Neural progenitor cell (in vitro differentiated cells): ENCODE measurements around the gene MYOZ3. TPM values are rescaled to one million over a fixed set of nuclear protein-coding genes. Genes with fewer than 3 reads are reported as not detected.

Experiments used
- DNase-seq: peaks from one replicate; pipeline ENCODE4 v3.0.0-alpha.2; 2016; ENCODE audit warnings: low spot score
- H2AFZ ChIP-seq: fragments of 200-600 bp; sonication (generic); replicated peaks from 2 replicates; pipeline ENCODE4 v1.6.1; 2016; ENCODE audit warnings: antibody characterized with exemption
- H3F3A ChIP-seq: fragments of 200-600 bp; sonication (generic); 2 replicates; pipeline ENCODE4 v1.6.1; 2016; ENCODE audit warnings: antibody characterized with exemption, low read depth
- H3K27ac ChIP-seq: fragments of 200-600 bp; sonication (generic); 2 replicates; pipeline ENCODE4 v1.5.1; 2016; ENCODE audit warnings: mild to moderate bottlenecking
- H3K27me3 ChIP-seq: fragments of 200-600 bp; sonication (generic); 2 replicates; pipeline ENCODE4 v1.6.1; 2016; ENCODE audit warnings: mild to moderate bottlenecking, moderate library complexity
- H3K36me3 ChIP-seq: fragments of 200-600 bp; sonication (generic); 2 replicates; pipeline ENCODE4 v1.5.1; 2016
- H3K4me1 ChIP-seq: fragments of 200-600 bp; sonication (generic); 2 replicates; pipeline ENCODE4 v1.6.1; 2016; ENCODE audit warnings: mixed run types
- H3K4me2 ChIP-seq: fragments of 200-600 bp; sonication (generic); 2 replicates; pipeline ENCODE4 v1.6.1; 2016
- H3K4me3 ChIP-seq: fragments of 200-600 bp; sonication (generic); 2 replicates; pipeline ENCODE4 v1.5.1; 2016
- H3K79me2 ChIP-seq: fragments of 200-600 bp; sonication (generic); 2 replicates; pipeline ENCODE4 v1.6.1; 2016; ENCODE audit warnings: low read depth
- H3K9ac ChIP-seq: fragments of 200-600 bp; sonication (generic); 2 replicates; pipeline ENCODE4 v1.6.1; 2016
- H3K9me3 ChIP-seq: fragments of 200-600 bp; sonication (generic); 2 replicates; pipeline ENCODE4 v1.5.1; 2016; ENCODE audit warnings: low read depth
- H4K20me1 ChIP-seq: fragments of 200-600 bp; sonication (generic); 2 replicates; pipeline ENCODE4 v1.6.1; 2016; ENCODE audit warnings: low read depth
- H3K27ac Mint-ChIP-seq: 3 replicates; pipeline ENCODE4 v1.8.0; 2021; ENCODE audit warnings: mixed read lengths
- H3K27me3 Mint-ChIP-seq: 2 replicates; pipeline ENCODE4 v1.8.0; 2022; ENCODE audit warnings: low read depth, mild to moderate bottlenecking, inconsistent platforms, moderate library complexity, mixed read lengths; ENCODE audit not compliant: insufficient read depth
- H3K36me3 Mint-ChIP-seq: 3 replicates; pipeline ENCODE4 v1.8.0; 2021; ENCODE audit warnings: mixed read lengths
- H3K4me1 Mint-ChIP-seq: 3 replicates; pipeline ENCODE4 v1.8.0; 2021; ENCODE audit warnings: mixed read lengths
- H3K4me3 Mint-ChIP-seq: 3 replicates; pipeline ENCODE4 v1.8.0; 2021; ENCODE audit warnings: mild to moderate bottlenecking, moderate library complexity, mixed read lengths
- H3K9me3 Mint-ChIP-seq: 3 replicates; pipeline ENCODE4 v1.8.0; 2020; ENCODE audit warnings: mixed read lengths
- CTCF ChIP-seq: fragments of 200-600 bp; sonication (generic); IDR thresholded peaks from 2 replicates; pipeline ENCODE4 v1.5.1; 2017; ENCODE audit warnings: antibody characterized with exemption, mild to moderate bottlenecking
- EZH2 ChIP-seq: fragments of 200-600 bp; sonication (generic); IDR thresholded peaks from 2 replicates; pipeline ENCODE4 v1.6.1; 2017; ENCODE audit warnings: antibody characterized with exemption, mild to moderate bottlenecking, moderate library complexity
- EZH2phosphoT487 ChIP-seq: fragments of 200-600 bp; sonication (generic); IDR thresholded peaks from 2 replicates; pipeline ENCODE4 v1.6.1; 2017; ENCODE audit warnings: antibody characterized with exemption
- total RNA-seq: library from RNA; depleted of rRNA; stranded (reverse); fragments of >200 nt; gene quantifications from 2 replicates; pipeline ENCODE4 v1.2.3, GENCODE V29; 2015; ENCODE audit warnings: low replicate concordance

MYOZ3 gene
- total RNA-seq, 1 donor from 2014 or later = 0.90 TPM

DNA sequence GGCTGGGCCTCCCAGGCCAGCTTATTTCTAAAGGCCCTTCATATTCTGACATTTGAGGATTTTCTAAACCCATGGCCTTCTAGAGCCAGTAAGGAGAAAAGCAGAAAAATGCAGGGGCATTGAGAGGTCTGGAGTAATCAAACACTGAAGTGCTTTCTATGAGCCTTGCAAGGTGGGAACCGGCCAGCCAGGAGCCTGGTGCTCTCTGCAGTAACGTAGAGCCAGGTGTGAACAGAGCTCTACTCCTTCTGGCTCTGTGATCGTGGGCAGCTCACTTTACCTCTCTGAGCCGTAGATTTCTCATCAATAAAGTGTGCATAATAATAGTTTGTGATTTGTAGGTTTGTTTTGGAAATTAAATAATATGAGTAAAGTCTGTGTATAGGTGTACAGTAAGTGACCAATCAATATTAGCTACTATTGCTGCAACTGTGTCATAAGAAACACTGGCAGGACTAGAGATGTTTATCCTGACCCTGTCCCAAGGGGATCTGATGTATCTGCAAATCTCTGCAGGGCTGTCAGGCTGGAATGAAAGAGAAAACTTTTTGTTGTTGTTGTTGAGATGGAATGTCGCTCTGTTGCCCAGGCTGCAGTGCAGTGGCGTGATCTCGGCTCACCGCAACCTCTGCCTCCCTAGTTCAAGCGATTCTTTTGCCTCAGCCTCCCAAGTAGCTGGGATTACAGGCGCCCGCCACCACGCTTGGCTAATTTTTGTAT is 17.9 kb upstream of the MYOZ3 start:
- no peak for TF ChIP-seq EZH2
- no peak for TF ChIP-seq CTCF
- no peak for TF ChIP-seq EZH2phosphoT487
- Mint-ChIP-seq H3K9me3 (no peaks in the 10 kb centered on the region), H3K36me3 (no peaks in the 10 kb centered on the region), H3K4me1 (peaks cover 59% of the 10 kb centered on the region), H3K4me3 (no peak overlapping the region), H3K27ac (no peak overlapping the region), H3K27me3 (peaks cover 14% of the 10 kb centered on the region)
- Histone ChIP-seq H3F3A (peaks cover 36% of the 10 kb centered on the region), H2AFZ (no peak overlapping the region), H3K4me3 (no peak overlapping the region), H3K27ac (no peak overlapping the region), H3K9me3 (no peaks in the 10 kb centered on the region), H3K79me2 (no peaks in the 10 kb centered on the region), H3K36me3 (no peaks in the 10 kb centered on the region), H3K27me3 (no peaks in the 10 kb centered on the region), H3K9ac (no peak overlapping the region), H3K4me1 (peaks cover 64% of the 10 kb centered on the region), H4K20me1 (no peaks in the 10 kb centered on the region), H3K4me2 (no peak overlapping the region)
- peak; percentile 1 for DNase-seq

GRCh38 chr5:150644058-150644457 is 17.0 kb upstream of the MYOZ3 start:
- Histone ChIP-seq H3K4me1 (peaks cover 56% of the 10 kb centered on the region), H3F3A (peaks cover 28% of the 10 kb centered on the region), H3K9me3 (no peaks in the 10 kb centered on the region), H3K79me2 (no peaks in the 10 kb centered on the region), H4K20me1 (no peaks in the 10 kb centered on the region), H3K27me3 (no peaks in the 10 kb centered on the region), H3K9ac (no peak overlapping the region), H3K4me2 (peak overlapping the region; percentile 63), H3K4me3 (no peak overlapping the region), H3K27ac (no peak overlapping the region), H2AFZ (no peak overlapping the region), H3K36me3 (no peaks in the 10 kb centered on the region)
- Mint-ChIP-seq H3K36me3 (no peaks in the 10 kb centered on the region), H3K4me1 (peaks cover 59% of the 10 kb centered on the region), H3K27ac (no peak overlapping the region), H3K27me3 (peaks cover 14% of the 10 kb centered on the region), H3K4me3 (no peak overlapping the region), H3K9me3 (no peaks in the 10 kb centered on the region)
- DNase-seq = peak; percentile 41
- no peak for TF ChIP-seq EZH2phosphoT487
- TF ChIP-seq CTCF = no peak
- no peak for TF ChIP-seq EZH2

DNA sequence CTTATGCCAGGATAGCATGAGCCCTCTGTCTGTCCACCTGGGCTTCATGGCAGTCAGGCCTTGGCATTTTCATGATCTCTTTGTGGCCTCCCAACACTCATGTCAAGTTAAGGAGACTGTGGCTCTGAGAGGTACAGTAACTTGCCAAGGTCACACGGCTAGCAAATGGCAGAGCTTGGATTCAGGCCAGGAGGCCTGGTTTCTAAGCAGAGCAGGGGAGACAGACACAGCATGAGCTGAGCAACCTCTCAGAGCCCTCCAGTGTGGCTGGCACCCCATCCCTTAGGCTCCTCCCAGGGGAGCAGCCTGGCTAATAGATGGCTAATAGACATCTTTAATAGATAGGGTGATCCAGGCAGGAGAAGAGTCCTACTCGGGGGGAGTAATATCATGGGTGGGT is 16.5 kb upstream of the MYOZ3 start:
- no peak overlapping the region for H3K4me3 ChIP-seq
- Mint-ChIP-seq H3K4me3 (no peak overlapping the region), H3K27ac (no peak overlapping the region), H3K4me1 (peaks cover 57% of the 10 kb centered on the region), H3K27me3 (peaks cover 14% of the 10 kb centered on the region), H3K9me3 (no peaks in the 10 kb centered on the region), H3K36me3 (no peaks in the 10 kb centered on the region)
- H4K20me1 ChIP-seq = no peaks in the 10 kb centered on the region
- DNase-seq = no peak
- no peak overlapping the region for H3K9ac ChIP-seq
- H3K4me2 ChIP-seq = peak overlapping the region; percentile 63
- no peaks in the 10 kb centered on the region for H3K9me3 ChIP-seq
- no peaks in the 10 kb centered on the region for H3K36me3 ChIP-seq
- H3K27me3 ChIP-seq = no peaks in the 10 kb centered on the region
- no peaks in the 10 kb centered on the region for H3K79me2 ChIP-seq
- H3K27ac ChIP-seq = peak overlapping the region; percentile 56
- H3K4me1 ChIP-seq = peaks cover 54% of the 10 kb centered on the region
- TF ChIP-seq EZH2phosphoT487 = no peak
- no peak for TF ChIP-seq EZH2
- no peak for TF ChIP-seq CTCF
- H3F3A ChIP-seq = peaks cover 24% of the 10 kb centered on the region
- H2AFZ ChIP-seq = no peak overlapping the region
